GM18519 (cell line): ENCODE measurements around the gene GON4L.
"Not testable (repeated sequence)": the region's sequence is repeated elsewhere in the genome, so short reads cannot be mapped to it uniquely, and the experiment has no call there.

ENCODE experiments used
- ATAC-seq: cut with Tn5 transposase; IDR thresholded peaks from one replicate; pipeline ENCODE4 v1.9.1; 2021; ENCODE audit warnings: mild to moderate bottlenecking, moderate library complexity; ENCODE audit not compliant: unreplicated experiment, low FRiP score

GON4L gene

GRCh38 chr1:155831279-155831976, 25.6 kb downstream of the GON4L start:
- no peak for ATAC-seq

- no peak for ATAC-seq
These were observed 29.6 kb downstream of the GON4L start for GRCh38 chr1:155827450-155827849.

GRCh38 chr1:155816351-155816750, 40.7 kb downstream of the GON4L start:
- ATAC-seq: no peak

GRCh38 chr1:155813672-155814071, 43.3 kb downstream of the GON4L start:
- no peak for ATAC-seq

- ATAC-seq: no peak
These were observed 44.1 kb downstream of the GON4L start for GRCh38 chr1:155812878-155813277.

- ATAC-seq: no peak
These were observed 47.9 kb downstream of the GON4L start for GRCh38 chr1:155809088-155809487.

- ATAC-seq: no peak
These were observed 55.9 kb downstream of the GON4L start for GRCh38 chr1:155801149-155801548.

GRCh38 chr1:155795618-155796017, 61.4 kb downstream of the GON4L start:
- ATAC-seq: not testable (repeated sequence)

- no peak for ATAC-seq
These were observed 62.3 kb downstream of the GON4L start for GRCh38 chr1:155794605-155795245.

GRCh38 chr1:155793213-155793612, 63.8 kb downstream of the GON4L start:
- no peak for ATAC-seq

- ATAC-seq: no peak
These were observed 79.4 kb downstream of the GON4L start for GRCh38 chr1:155777582-155777981.

- ATAC-seq: no peak
These were observed 80.6 kb downstream of the GON4L start for GRCh38 chr1:155776414-155776813.

- ATAC-seq: no peak
These were observed 83.8 kb downstream of the GON4L start for GRCh38 chr1:155773221-155773620.

GRCh38 chr1:155769257-155769656, 87.8 kb downstream of the GON4L start:
- no peak for ATAC-seq

- not testable (repeated sequence) for ATAC-seq
These were observed 89.5 kb downstream of the GON4L start for GRCh38 chr1:155767399-155767989.

GRCh38 chr1:155763989-155764388, 93.0 kb downstream of the GON4L start:
- ATAC-seq: not testable (repeated sequence)

- ATAC-seq: not testable (repeated sequence)
These were observed 93.8 kb downstream of the GON4L start for GRCh38 chr1:155763090-155763815.

- ATAC-seq: no peak
These were observed 95.1 kb downstream of the GON4L start for GRCh38 chr1:155761736-155762405.

- ATAC-seq: no peak
These were observed 96.1 kb downstream of the GON4L start for GRCh38 chr1:155760751-155761475.
